OCI-LY1 (cell line): ENCODE data around the gene NKX2-2.

Experiments
- EZH2 ChIP-seq: fragments of 200-600 bp; sonication (generic), shearing (Covaris generic); IDR thresholded peaks from 2 replicates; pipeline ENCODE4 v1.8.0; 2017; ENCODE audit warnings: borderline replicate concordance, mixed run types, mild to moderate bottlenecking, antibody characterized with exemption, low read length, moderate library complexity, mixed read lengths
- TF ChIP-seq, protein P1 (sequence below): fragments of 200-600 bp; sonication (generic), shearing (Covaris generic); IDR thresholded peaks from 2 replicates; pipeline ENCODE4 v1.5.1; 2017; ENCODE audit warnings: mild to moderate bottlenecking, antibody characterized with exemption, low read length, moderate library complexity, mixed read lengths

- TF ChIP-seq, protein P1, sequence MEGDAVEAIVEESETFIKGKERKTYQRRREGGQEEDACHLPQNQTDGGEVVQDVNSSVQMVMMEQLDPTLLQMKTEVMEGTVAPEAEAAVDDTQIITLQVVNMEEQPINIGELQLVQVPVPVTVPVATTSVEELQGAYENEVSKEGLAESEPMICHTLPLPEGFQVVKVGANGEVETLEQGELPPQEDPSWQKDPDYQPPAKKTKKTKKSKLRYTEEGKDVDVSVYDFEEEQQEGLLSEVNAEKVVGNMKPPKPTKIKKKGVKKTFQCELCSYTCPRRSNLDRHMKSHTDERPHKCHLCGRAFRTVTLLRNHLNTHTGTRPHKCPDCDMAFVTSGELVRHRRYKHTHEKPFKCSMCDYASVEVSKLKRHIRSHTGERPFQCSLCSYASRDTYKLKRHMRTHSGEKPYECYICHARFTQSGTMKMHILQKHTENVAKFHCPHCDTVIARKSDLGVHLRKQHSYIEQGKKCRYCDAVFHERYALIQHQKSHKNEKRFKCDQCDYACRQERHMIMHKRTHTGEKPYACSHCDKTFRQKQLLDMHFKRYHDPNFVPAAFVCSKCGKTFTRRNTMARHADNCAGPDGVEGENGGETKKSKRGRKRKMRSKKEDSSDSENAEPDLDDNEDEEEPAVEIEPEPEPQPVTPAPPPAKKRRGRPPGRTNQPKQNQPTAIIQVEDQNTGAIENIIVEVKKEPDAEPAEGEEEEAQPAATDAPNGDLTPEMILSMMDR: no peak
- no peak for TF ChIP-seq EZH2
Measured at GRCh38 chr20:21519136-21519584, 5.3 kb upstream of the NKX2-2 start.
